CD4-positive, alpha-beta T cell treated with Interferon alpha-2 for 1 hour (primary cell): Measurements from ENCODE around the gene ISYNA1.

ENCODE experiments used
- DNase-seq, 2 donors: peaks; one replicate each; pipeline ENCODE4 v3.0.0-alpha.2; 2020 to 2022

The ISYNA1 gene

DNA sequence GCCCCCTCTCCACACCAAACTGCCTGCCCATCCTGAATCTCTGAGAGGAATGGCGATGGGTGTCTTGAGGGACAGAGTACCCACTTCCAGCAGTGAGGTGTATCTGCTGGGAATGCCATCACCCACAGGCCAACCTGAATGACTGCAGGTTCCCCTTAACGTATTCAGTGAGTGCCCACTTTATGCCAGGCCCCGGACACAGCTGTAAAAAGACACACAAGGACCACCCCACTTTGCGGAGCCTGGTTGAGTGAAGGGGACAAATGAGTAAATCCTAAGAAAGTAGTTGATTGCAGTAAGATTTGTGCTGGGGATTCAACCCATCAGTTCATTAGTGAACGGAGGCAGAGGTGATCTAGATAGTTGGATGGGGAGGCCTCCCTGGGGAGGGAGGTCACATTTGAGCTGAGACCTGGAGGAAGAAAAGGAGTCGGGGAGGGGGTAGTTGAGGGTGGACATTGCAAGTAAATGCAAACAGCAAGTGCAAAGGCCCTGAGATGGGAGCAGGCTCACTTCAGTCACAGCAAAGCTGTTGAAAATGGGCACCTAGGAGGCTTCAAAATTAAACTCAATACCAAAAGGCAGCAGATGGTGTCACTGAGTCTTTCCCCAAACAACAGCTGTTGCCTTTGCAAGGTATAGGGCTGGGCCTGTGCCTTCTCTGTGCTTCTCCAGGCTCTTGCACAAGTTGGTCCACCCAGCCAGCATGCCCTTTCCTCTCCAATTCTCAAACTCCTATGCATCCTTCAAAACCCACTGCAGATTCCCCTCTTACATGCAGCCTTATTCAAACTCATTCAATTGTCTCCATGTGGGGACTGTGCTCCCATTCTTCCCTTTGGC, 47.6 kb downstream of the ISYNA1 start:
- no peak for DNase-seq

DNA sequence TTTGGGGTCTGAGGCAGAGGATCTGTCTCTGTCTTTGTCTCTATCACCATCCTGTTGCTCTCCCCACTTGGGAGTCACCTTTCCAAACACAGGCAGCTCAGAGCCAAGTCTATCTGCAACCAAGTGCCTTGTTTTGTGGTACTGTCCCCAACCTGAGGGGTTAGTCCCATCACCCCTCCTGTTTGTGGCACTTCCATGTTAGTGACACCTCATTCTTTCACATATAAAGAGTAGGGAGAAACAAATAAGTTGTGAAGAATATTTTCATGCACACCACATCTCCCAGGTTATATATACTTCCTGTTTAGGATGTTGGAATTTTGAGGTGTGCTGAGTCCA, 48.2 kb downstream of the ISYNA1 start:
- no peak for DNase-seq

DNA sequence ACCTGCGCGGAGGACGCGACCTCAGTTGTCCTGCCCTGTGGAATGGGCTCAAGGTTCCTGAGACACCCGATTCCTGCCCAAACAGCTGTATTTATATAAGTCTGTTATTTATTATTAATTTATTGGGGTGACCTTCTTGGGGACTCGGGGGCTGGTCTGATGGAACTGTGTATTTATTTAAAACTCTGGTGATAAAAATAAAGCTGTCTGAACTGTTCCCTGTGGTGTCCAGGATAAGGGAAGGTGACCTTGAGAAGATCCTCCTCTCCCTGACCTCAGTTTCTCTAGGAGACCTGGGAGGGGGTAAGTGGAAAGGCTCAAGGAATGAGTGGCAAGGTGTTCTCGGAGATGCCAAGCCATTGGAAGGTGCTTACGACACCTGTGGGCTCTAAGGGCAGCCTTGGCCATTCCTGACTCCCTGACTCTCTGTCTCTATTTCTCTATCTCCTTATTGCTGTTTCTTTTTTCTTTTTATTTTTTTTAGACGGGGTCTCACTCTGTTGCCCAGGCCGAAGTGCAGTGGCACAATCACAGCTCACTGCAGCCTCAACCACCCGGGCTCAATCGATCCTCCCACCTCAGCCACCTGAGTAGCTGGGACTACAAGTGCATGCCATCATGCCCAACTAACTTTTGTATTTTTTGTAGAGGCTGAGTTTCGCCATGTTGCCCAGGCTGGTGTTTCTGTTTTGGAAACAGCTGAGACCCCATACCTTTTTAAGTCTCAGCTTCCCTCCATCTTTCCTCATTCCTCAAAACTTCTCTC, 48.8 kb downstream of the ISYNA1 start:
- DNase-seq, result no peak

DNA sequence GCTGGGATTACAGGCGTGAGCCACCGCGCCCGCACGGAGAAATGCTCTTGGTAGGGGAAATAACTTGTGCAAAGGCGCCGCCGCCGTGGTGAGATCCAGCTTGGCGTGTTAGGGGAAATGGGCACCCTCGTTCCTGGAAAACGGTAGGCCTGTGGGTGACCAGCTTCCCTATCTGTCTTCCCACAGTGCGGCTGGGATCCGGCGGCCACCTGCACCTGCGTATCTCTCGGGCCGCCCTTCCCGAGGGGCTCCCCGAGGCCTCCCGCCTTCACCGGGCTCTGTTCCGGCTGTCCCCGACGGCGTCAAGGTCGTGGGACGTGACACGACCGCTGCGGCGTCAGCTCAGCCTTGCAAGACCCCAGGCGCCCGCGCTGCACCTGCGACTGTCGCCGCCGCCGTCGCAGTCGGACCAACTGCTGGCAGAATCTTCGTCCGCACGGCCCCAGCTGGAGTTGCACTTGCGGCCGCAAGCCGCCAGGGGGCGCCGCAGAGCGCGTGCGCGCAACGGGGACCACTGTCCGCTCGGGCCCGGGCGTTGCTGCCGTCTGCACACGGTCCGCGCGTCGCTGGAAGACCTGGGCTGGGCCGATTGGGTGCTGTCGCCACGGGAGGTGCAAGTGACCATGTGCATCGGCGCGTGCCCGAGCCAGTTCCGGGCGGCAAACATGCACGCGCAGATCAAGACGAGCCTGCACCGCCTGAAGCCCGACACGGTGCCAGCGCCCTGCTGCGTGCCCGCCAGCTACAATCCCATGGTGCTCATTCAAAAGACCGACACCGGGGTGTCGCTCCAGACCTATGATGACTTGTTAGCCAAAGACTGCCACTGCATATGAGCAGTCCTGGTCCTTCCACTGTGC, 49.6 kb downstream of the ISYNA1 start:
- peak; percentile 83 to 87 for DNase-seq

DNA sequence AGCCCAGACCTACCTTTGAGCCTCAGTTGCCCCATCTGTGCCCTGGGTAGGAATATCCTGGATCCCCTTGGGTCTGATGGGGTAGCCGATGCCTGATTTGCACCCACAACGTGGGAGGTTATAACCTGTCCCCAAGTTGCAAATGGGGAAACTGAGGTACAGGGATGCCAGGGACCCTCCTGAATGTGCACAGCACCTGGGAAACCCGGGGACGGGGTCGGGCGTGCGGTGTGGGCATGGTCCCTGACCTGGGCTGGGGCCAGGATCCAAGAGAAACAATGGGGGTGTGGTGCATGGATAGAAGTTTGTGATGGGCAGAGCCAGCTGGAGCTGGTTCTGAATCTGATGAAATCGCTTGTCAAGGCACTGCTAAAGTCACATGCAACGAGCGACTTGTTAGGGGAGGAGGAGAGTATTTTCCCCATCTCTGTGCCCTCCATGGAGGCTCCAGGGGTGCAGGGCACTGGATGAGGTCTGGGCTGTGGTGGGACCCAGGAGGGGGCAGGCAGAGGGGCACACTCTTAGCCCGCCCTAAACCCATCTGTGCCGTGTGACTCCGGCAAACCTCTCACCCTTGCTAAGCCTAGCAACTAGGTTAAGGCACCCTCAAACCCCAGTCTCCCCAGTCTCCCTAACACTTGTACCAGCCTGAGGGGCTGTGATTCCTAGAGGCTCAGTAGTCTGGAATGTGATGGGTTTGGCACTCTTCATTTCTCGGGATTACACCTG, 51.2 kb downstream of the ISYNA1 start:
- no peak for DNase-seq

DNA sequence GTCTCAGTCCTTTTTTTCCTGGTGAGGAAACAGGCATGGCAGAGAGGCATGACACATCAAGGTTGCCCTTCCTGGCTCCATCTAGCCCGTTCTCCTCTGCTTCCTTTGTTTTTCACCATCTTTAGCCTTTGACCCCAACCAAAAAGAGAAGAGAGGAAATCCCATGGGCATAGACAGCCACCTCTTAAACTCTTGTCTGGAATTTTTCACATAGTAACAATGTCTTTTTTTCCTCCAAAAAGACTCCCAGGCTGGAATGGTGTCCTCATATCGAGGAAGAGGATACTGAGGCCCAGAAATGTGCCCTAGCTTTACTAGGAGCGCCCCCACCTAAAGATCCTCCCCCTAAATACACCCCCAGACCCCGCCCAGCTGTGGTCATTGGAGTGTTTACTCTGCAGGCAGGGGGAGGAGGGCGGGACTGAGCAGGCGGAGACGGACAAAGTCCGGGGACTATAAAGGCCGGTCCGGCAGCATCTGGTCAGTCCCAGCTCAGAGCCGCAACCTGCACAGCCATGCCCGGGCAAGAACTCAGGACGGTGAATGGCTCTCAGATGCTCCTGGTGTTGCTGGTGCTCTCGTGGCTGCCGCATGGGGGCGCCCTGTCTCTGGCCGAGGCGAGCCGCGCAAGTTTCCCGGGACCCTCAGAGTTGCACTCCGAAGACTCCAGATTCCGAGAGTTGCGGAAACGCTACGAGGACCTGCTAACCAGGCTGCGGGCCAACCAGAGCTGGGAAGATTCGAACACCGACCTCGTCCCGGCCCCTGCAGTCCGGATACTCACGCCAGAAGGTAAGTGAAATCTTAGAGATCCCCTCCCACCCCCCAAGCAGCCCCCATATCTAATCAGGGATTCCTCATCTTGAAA, 52.0 kb downstream of the ISYNA1 start, which contains the start of gene GDF15:
Gene GDF15 (plus strand): TSS at position 484 of the 868 bp plus-strand sequence. CDS start 32 bp downstream, at position 516.
- no peak for DNase-seq

DNA sequence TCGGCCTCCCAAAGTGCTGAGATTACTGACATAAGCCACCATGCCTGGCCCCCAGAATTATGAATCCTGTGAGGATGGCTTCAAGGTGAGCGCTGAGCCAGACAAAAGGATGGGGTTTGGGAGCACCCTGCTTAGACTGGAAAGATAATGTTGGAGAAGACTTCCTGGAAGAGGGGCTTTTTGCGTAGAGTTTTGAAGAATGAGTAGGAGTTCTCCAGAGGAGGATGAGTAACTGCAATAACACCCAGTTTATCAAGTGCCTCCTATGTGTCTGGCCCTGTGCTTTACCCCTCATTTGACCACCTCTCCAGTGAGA, 52.6 kb downstream of the ISYNA1 start:
- no peak for DNase-seq

DNA sequence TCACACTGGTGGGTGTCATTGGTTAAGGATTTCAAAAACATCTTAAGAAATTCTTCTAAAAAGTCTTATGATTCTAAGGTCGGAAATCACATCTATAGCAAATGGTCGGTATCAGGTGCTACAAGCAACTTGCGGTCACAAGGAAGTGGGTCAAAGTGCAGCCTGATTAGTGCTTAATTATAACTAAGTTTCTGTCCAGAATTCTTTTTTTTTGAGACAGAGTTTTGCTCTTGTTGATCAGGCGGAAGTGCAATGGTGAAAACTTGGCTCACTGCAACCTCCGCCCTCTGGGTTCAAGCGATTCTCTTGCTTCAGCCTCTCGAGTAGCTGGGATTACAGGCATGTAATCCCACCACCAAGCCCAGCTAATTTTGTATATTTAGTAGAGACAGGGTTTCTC, 53.2 kb downstream of the ISYNA1 start:
- DNase-seq, result no peak
